ENCODE measurements around the gene ACIN1.

DNA sequence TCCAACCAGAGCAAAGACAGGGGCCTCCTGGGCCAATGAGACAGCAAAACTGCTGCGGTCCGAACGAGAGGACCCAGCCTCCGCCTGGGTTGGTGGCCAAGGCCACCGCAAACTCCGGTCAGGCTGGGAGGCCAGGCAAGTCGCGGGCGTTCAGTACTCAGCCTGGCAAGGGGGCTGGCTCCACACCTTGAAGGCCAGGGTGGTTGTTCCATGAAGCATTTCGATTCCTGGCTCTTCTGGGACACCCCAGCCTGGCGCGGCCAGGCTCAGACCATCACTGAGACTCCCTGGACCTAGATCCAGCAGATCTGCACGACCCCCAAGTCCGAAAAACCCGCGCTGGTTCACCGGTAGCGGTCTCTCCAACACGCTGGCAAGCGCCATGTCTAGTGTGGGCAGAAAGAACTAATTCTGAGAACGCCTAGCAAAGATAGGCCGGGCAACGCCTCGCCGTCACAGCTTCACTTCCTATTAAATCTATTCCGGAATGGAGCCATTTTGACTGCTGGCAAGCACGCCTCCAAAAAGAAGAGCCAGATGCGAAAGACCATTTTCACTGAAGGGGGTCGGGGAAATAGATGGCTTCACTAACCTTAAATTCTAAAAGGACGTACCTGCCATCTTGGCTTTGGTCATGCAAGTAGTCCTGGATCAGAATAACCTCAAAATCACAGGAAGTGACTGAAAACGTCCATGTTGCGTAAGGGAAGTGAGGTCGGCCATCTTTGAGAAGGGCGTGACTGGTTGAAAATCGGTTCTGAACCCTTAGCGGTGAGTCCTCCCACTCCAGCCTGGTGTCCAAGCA is 60.2 kb downstream of the ACIN1 start, which contains the start of gene PSMB5:
- no peak for TF ChIP-seq NFIC (IDR thresholded peaks at IDR 0.05)
- TF ChIP-seq, protein P1, sequence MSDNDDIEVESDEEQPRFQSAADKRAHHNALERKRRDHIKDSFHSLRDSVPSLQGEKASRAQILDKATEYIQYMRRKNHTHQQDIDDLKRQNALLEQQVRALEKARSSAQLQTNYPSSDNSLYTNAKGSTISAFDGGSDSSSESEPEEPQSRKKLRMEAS (IDR thresholded peaks at IDR 0.05) = no peak
- peak; percentile 90 for TF ChIP-seq EGR1 (IDR thresholded peaks at IDR 0.05)
- peak; percentile 90 for TF ChIP-seq CREB1 (IDR thresholded peaks at IDR 0.05; ENCODE audit: low read depth)
- TF ChIP-seq RAD21 (IDR thresholded peaks at IDR 0.05; ENCODE audit: low read depth) = no peak
- TF ChIP-seq TEAD4 (IDR thresholded peaks at IDR 0.05) = no peak

Data from Ishikawa (cell line).